ENCODE results near the gene PTPRN2. TPM values are rescaled to one million over a fixed set of nuclear protein-coding genes. Genes with fewer than 3 reads are reported as not detected.
"Not testable (repeated sequence)": the region's sequence is repeated elsewhere in the genome, so short reads cannot be mapped to it uniquely, and the experiment has no call there.

The PTPRN2 gene
- total and polyA plus RNA-seq, 8 donors = 12.2 to 49.2 (median 31.8) TPM

- no peak for FAIRE-seq
- no peaks in the 10 kb centered on the region for H3K4me1 ChIP-seq
- H3K27ac ChIP-seq = no peak overlapping the region
- no peak for ATAC-seq
- DNase-seq = no peak
- H3K9me3 ChIP-seq = no peaks in the 10 kb centered on the region
- TF ChIP-seq CTCF (IDR thresholded peaks at IDR 0.05) = no peak
- no peaks in the 10 kb centered on the region for H3K27me3 ChIP-seq
- H3K4me3 ChIP-seq = no peak overlapping the region
- 92 to 93% methylated on average over 10 of the region's 10 CpGs for WGBS, 2 donors
- intact Hi-C loops (cut with DNase I) = no loop called here
- H3K36me3 ChIP-seq = no peaks in the 10 kb centered on the region
Observed at GRCh38 chr7:158406364-158406763, 181.3 kb downstream of the PTPRN2 start.

- H3K4me1 ChIP-seq; H3K36me3 ChIP-seq; H3K27me3 ChIP-seq; H3K4me3 ChIP-seq; ATAC-seq; intact Hi-C loops (cut with DNase I); DNase-seq; FAIRE-seq; H3K9me3 ChIP-seq; H3K27ac ChIP-seq: not testable (repeated sequence)
- WGBS, 2 donors = 95 to 96% methylated on average over 30 of the region's 30 CpGs
Observed at GRCh38 chr7:158405771-158406170, 181.9 kb downstream of the PTPRN2 start.

GRCh38 chr7:158405324-158405723 is 182.3 kb downstream of the PTPRN2 start:
- WGBS, 2 donors = 75 to 86% methylated on average over 8 of the region's 8 CpGs
- no peak for FAIRE-seq
- Histone ChIP-seq H3K4me1 (no peaks in the 10 kb centered on the region), H3K36me3 (no peaks in the 10 kb centered on the region), H3K27me3 (no peaks in the 10 kb centered on the region), H3K4me3 (no peak overlapping the region), H3K9me3 (no peaks in the 10 kb centered on the region), H3K27ac (no peak overlapping the region)
- no peak for DNase-seq
- intact Hi-C loops (cut with DNase I) = no loop called here
- ATAC-seq = no peak
- TF ChIP-seq CTCF (IDR thresholded peaks at IDR 0.05) = no peak

GRCh38 chr7:158404031-158404761 is 183.4 kb downstream of the PTPRN2 start:
- intact Hi-C loops (cut with DNase I) = no loop called here

More at GRCh38 chr7:158404031-158404761, 183.4 kb downstream of the PTPRN2 start:
- WGBS, 2 donors = 78 to 81% methylated on average over 21 to 23 of the region's 23 CpGs
- Histone ChIP-seq H3K27me3 (no peaks in the 10 kb centered on the region), H3K27ac (no peak overlapping the region), H3K4me1 (no peaks in the 10 kb centered on the region), H3K36me3 (no peaks in the 10 kb centered on the region), H3K4me3 (no peak overlapping the region), H3K9me3 (no peaks in the 10 kb centered on the region)
- peak in 1 of 4 donors; percentile 19 for ATAC-seq
- FAIRE-seq = no peak
- DNase-seq = no peak
- TF ChIP-seq CTCF (IDR thresholded peaks at IDR 0.05) = no peak
